ENCODE results near the gene GCK. TPM values are rescaled to one million over a fixed set of nuclear protein-coding genes. Genes with fewer than 3 reads are reported as not detected.
"Not testable (repeated sequence)": the region's sequence is repeated elsewhere in the genome, so short reads cannot be mapped to it uniquely, and the experiment has no call there.

Gene GCK
- total RNA-seq, 1 experiment from 2014 or later, result not detected

GRCh38 chr7:44212581-44213184 is 23.4 kb upstream of the GCK start:
- in situ Hi-C loops (cut with HindIII; ENCODE audit: low sequenced_read_pairs), result no loop called here
- DNase-seq (ENCODE audit: low spot score), result no peak

DNA sequence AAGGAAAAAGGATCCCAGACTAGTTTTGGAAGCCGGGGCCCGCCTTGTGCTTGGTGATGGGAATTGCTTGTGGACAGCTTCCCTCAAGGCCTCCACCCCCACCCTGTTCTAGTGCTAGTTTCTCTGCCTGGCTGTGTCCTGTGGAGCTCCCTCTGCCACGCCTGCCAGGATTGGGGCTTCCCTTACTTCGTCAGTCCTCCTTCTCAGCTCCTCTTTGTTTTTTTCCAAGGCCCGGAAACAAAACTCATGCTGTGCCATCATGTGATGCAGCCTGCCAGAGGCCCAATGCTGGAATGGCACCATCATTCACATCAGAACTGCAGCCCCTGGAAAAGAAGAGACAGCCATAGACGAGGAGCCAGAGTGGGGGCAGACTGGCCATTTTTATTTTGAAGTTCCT is 22.8 kb upstream of the GCK start:
- DNase-seq (ENCODE audit: low spot score), result peak; percentile 50

DNA sequence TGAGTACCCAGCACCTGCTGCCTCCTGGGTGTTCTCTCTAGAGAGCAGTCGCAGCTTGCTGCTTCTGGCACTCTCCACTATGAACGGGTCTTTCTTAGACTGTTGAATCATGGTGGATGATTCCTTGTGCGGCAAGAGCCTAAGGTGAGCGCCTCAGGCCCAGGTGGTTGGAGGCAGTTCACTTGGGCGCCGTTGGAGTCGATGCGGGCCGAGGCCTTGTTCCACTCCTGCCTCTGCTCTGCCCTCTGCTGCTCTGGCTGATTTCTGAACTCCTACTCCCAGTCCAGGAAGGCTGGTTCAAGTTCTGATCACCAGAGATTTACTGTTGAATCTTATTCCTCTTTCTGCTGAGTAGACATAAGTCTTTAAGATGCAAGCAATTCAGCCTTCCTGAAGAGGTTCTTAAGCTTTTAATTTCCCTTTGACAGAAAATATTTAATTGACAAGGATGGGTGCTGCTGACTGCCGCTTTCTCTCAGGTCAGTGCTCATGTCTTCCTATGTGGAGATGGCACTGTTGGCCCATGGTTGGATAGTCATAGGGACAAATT is 22.0 kb upstream of the GCK start:
- in situ Hi-C loops (cut with HindIII; ENCODE audit: low sequenced_read_pairs), result no loop called here
- no peak for DNase-seq (ENCODE audit: low spot score)

More for the DNA sequence above, 22.8 kb upstream of the GCK start:
- in situ Hi-C loops (cut with HindIII; ENCODE audit: low sequenced_read_pairs), result no loop called here

GRCh38 chr7:44210107-44210506 is 20.9 kb upstream of the GCK start:
- in situ Hi-C loops (cut with HindIII; ENCODE audit: low sequenced_read_pairs), result no loop called here
- no peak for DNase-seq (ENCODE audit: low spot score)

GRCh38 chr7:44208085-44208484 is 18.8 kb upstream of the GCK start:
- no peak for DNase-seq (ENCODE audit: low spot score)
- in situ Hi-C loops (cut with HindIII; ENCODE audit: low sequenced_read_pairs), result no loop called here

DNA sequence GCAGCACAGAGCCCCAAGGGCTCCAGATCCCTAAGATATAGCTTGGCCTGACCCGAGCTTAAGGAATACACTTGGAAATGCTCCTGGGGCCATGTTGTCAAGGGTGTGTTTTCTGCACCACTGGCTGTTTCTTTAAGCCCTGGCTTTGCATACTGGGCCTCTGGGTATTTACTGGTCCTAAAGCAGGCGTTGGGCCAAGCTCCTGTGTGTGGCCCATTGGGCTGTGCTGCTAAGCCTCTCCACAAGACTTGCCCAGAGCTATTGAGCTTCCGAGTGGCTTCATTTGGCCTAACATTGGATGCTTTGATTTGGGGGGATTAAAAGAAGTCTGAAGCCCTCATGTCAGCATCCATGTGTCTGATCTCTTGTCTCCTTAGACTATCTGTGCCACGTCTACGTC is 16.8 kb upstream of the GCK start:
- no peak for DNase-seq (ENCODE audit: low spot score)
- in situ Hi-C loops (cut with HindIII; ENCODE audit: low sequenced_read_pairs), result no loop called here

GRCh38 chr7:44201813-44202212 is 12.6 kb upstream of the GCK start:
- in situ Hi-C loops (cut with HindIII; ENCODE audit: low sequenced_read_pairs), result no loop called here
- DNase-seq (ENCODE audit: low spot score), result no peak

- DNase-seq (ENCODE audit: low spot score), result peak; percentile 96
- in situ Hi-C loops (cut with HindIII; ENCODE audit: low sequenced_read_pairs), result no loop called here
These were observed 11.6 kb upstream of the GCK start, which contains the start of gene YKT6 for GRCh38 chr7:44200699-44201461. Gene YKT6, plus strand, starts transcription at chr7:44200978. Its CDS starts 158 bp downstream, at chr7:44201136.

GRCh38 chr7:44200163-44200562 is 10.9 kb upstream of the GCK start:
- in situ Hi-C loops (cut with HindIII; ENCODE audit: low sequenced_read_pairs); DNase-seq (ENCODE audit: low spot score): not testable (repeated sequence)

- no peak for DNase-seq (ENCODE audit: low spot score)
- in situ Hi-C loops (cut with HindIII; ENCODE audit: low sequenced_read_pairs), result loop anchor here (10.0 kb wide), 1 partner anchor 103 kb away; no protein-coding TSS in a partner anchor
These were observed 8.2 kb upstream of the GCK start for GRCh38 chr7:44197474-44197873.

- peak; percentile 77 for DNase-seq (ENCODE audit: low spot score)
- in situ Hi-C loops (cut with HindIII; ENCODE audit: low sequenced_read_pairs), result loop anchor here (10.0 kb wide), 1 partner anchor 102 kb away; no protein-coding TSS in a partner anchor
These were observed 7.2 kb upstream of the GCK start for GRCh38 chr7:44196450-44196872.

DNA sequence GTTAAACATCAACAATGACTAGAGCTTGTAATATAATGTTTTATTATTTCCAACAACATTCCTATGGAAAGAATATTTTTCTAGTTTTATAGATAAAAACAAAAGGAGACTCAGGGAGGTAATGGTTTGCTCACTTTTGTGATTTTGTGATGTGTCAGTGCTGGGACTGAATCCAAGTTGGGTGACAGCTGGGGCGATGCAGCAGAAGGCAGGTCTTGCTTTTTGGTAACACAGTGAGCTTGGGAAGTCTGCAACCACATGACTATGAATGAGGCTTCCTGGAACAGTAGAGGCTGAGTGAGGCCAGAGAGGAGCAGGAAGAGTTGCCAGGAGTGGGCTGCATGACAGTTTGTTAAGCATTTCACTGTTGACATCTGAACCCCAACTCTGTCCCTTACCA is 6.7 kb upstream of the GCK start:
- in situ Hi-C loops (cut with HindIII; ENCODE audit: low sequenced_read_pairs), result loop anchor here (10.0 kb wide), 1 partner anchor 101 kb away; no protein-coding TSS in a partner anchor
- peak; percentile 46 for DNase-seq (ENCODE audit: low spot score)

- no peak for DNase-seq (ENCODE audit: low spot score)
- in situ Hi-C loops (cut with HindIII; ENCODE audit: low sequenced_read_pairs), result loop anchor here (10.0 kb wide), 1 partner anchor 100 kb away; no protein-coding TSS in a partner anchor
These were observed 5.4 kb upstream of the GCK start for GRCh38 chr7:44194562-44195145.

- in situ Hi-C loops (cut with HindIII; ENCODE audit: low sequenced_read_pairs), result loop anchor here (10.0 kb wide), 1 partner anchor 99 kb away; no protein-coding TSS in a partner anchor
- DNase-seq (ENCODE audit: low spot score), result no peak
These were observed 4.8 kb upstream of the GCK start for GRCh38 chr7:44194069-44194468.

DNA sequence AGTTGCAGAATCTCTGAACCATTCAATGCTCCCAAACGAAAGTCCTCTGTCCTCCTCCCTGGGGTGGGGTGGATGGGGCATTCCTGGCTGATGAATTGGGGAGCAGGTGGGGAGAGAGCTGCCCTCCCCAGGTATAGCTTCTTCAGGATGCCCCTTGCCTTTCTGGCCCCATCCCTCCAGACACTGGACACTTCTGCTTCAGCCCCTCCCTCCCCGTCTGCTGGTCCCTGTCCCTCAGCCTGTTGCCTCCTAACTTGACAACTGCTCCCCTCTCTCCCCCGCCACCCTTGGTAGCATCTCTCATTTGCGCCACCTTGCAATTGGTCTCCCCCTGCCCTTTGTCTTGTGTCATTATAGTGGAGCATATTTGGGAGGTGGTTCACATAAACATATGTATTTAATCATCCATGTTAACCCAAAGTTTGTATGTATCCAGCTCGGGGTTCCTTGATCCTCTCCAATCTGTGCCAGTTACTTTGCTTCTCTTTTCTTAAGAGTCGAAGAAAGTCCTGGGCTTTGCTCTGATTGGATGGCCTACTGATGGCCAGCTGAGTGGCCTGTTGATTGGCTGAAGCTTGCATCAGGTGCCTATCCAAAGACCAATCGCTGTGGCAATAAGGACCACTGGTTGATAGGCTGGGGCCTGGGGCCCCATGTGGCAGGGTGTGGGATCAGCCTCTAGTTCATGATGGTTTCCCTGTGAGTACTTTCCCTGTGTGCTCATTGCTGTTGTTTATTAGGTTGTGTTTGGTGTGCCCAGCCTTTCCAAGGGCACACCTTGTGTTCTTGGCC is 4.0 kb upstream of the GCK start:
- in situ Hi-C loops (cut with HindIII; ENCODE audit: low sequenced_read_pairs), result loop anchor here (10.0 kb wide), 1 partner anchor 98 kb away; no protein-coding TSS in a partner anchor
- DNase-seq (ENCODE audit: low spot score), result no peak

- in situ Hi-C loops (cut with HindIII; ENCODE audit: low sequenced_read_pairs), result loop anchor here (10.0 kb wide), 1 partner anchor 96 kb away; no protein-coding TSS in a partner anchor
- DNase-seq (ENCODE audit: low spot score), result no peak
These were observed 1.9 kb upstream of the GCK start for GRCh38 chr7:44191171-44191570.

GRCh38 chr7:44189993-44190872 is 994 bp upstream of the GCK start:
- DNase-seq (ENCODE audit: low spot score), result no peak
- in situ Hi-C loops (cut with HindIII; ENCODE audit: low sequenced_read_pairs), result loop anchor here (10.0 kb wide), 1 partner anchor 95 kb away; no protein-coding TSS in a partner anchor
